ENCODE results near the gene FAM193B. TPM values are rescaled to one million over a fixed set of nuclear protein-coding genes. Genes with fewer than 3 reads are reported as not detected.

Gene FAM193B
- polyA plus RNA-seq, 1 of the 3 experiments (the other 2 are of a cell fraction) = 48.1 TPM

DNA sequence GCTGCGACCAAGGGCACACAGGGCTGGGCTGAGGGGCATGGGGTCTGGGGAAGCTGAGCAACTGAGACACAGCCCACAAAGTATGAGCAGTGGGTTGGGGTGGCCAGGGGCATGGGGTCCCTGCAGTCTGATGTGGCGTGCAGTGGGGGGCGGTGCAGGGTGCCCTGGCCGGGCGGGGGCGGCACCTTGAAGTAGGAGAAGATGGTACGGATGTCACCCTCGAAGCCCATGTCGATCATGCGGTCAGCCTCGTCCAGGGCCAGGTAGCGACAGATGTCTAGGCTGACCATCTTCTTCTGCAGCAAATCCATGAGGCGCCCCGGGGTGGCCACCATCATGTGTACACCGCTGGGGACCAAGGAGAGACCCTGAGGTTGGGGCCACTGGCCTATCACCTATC is 40.9 kb downstream of the FAM193B start:
- H3K4me1 ChIP-seq (ENCODE audit: control insufficient read depth in 1 of 2, insufficient read depth in 2 of 2, low read depth in 1 of 2, low read length in 1 of 2) = peaks cover 6 to 10% of the 10 kb centered on the region in 2 experiments; a peak in 2 of 4 replicates
- 92% methylated on average over 9 of the region's 15 CpGs for WGBS (ENCODE audit: low lambda C conversion rate)
- peaks cover 3% of the 10 kb centered on the region for H3F3A ChIP-seq (replicated peaks; ENCODE audit: insufficient read depth)
- H3K9me2 ChIP-seq = no peaks in the 10 kb centered on the region
- no peak overlapping the region for H3K4me2 ChIP-seq
- H2AFZ ChIP-seq (ENCODE audit: low read depth) = no peak overlapping the region
- peaks cover 20 to 55% of the 10 kb centered on the region in 2 experiments for H3K36me3 ChIP-seq (replicated peaks in 1 of 2; ENCODE audit: control insufficient read depth in 1 of 2, insufficient read depth in 2 of 2, low read length in 1 of 2)
- H3K27ac ChIP-seq (ENCODE audit: low read depth in 2 of 2, low read length in 1 of 2) = no peak overlapping the region
- ChIA-PET POLR2A (no interaction called here), CTCF (interaction anchor here (8.8 kb wide), 1 partner anchor 12 kb away, joined by 80 read pairs; no protein-coding TSS in a partner anchor)
- H4K20me1 ChIP-seq (ENCODE audit: insufficient read depth) = no peaks in the 10 kb centered on the region
- H3K79me2 ChIP-seq (ENCODE audit: insufficient read depth) = peaks cover 25% of the 10 kb centered on the region
- no peaks in the 10 kb centered on the region for H3K9me3 ChIP-seq
- DNase-seq = no peak
- TF ChIP-seq RCOR1 (IDR thresholded peaks at IDR 0.05; ENCODE audit: low read length) (no peak), EZH2phosphoT487 (IDR thresholded peaks at IDR 0.05; ENCODE audit: borderline replicate concordance, low read depth) (no peak), TCF12 (IDR thresholded peaks at IDR 0.05) (no peak), GABPA (IDR thresholded peaks at IDR 0.05; ENCODE audit: low read depth) (no peak), YY1 (IDR thresholded peaks at IDR 0.05; ENCODE audit: low read depth) (no peak), JUND (IDR thresholded peaks at IDR 0.05) (no peak)
- no peak overlapping the region for H3K4me3 ChIP-seq (ENCODE audit: low read depth in 2 of 2, low read length in 1 of 2)
- no peak overlapping the region for H3K9ac ChIP-seq
- H3K27me3 ChIP-seq (ENCODE audit: insufficient read depth) = no peaks in the 10 kb centered on the region

GRCh38 chr5:177512736-177513380 is 41.5 kb downstream of the FAM193B start:
- Histone ChIP-seq H3K79me2 (ENCODE audit: insufficient read depth) (peaks cover 25% of the 10 kb centered on the region), H4K20me1 (ENCODE audit: insufficient read depth) (no peaks in the 10 kb centered on the region), H3K4me1 (ENCODE audit: control insufficient read depth in 1 of 2, insufficient read depth in 2 of 2, low read depth in 1 of 2, low read length in 1 of 2) (peaks cover 6 to 10% of the 10 kb centered on the region in 2 experiments; a peak in 2 of 4 replicates), H3K9me2 (no peaks in the 10 kb centered on the region), H3K36me3 (replicated peaks in 1 of 2; ENCODE audit: control insufficient read depth in 1 of 2, insufficient read depth in 2 of 2, low read length in 1 of 2) (peaks cover 20 to 55% of the 10 kb centered on the region in 2 experiments), H3K4me3 (ENCODE audit: low read depth in 2 of 2, low read length in 1 of 2) (no peak overlapping the region), H3K9ac (no peak overlapping the region), H3K4me2 (no peak overlapping the region), H3K9me3 (no peaks in the 10 kb centered on the region), H2AFZ (ENCODE audit: low read depth) (no peak overlapping the region), H3F3A (replicated peaks; ENCODE audit: insufficient read depth) (peaks cover 3% of the 10 kb centered on the region), H3K27ac (ENCODE audit: low read depth in 2 of 2, low read length in 1 of 2) (no peak overlapping the region), H3K27me3 (ENCODE audit: insufficient read depth) (no peaks in the 10 kb centered on the region)
- no peak for DNase-seq
- ChIA-PET POLR2A (no interaction called here), CTCF (interaction anchor here (8.8 kb wide), 1 partner anchor 12 kb away, joined by 80 read pairs; no protein-coding TSS in a partner anchor)
- TF ChIP-seq MEF2A (IDR thresholded peaks at IDR 0.05; ENCODE audit: borderline replicate concordance, low read depth) (no peak), FOSL2 (IDR thresholded peaks at IDR 0.05; ENCODE audit: borderline replicate concordance, low read depth) (no peak), TCF12 (IDR thresholded peaks at IDR 0.05) (no peak), GATA2 (CRISPR knock-in tag; IDR thresholded peaks at IDR 0.05) (no peak), FOXM1 (IDR thresholded peaks at IDR 0.05; ENCODE audit: low read depth) (no peak)
- TF ChIP-seq, protein P1, sequence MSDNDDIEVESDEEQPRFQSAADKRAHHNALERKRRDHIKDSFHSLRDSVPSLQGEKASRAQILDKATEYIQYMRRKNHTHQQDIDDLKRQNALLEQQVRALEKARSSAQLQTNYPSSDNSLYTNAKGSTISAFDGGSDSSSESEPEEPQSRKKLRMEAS (IDR thresholded peaks at IDR 0.05; ENCODE audit: low read depth) = no peak
- TF ChIP-seq, protein P2, sequence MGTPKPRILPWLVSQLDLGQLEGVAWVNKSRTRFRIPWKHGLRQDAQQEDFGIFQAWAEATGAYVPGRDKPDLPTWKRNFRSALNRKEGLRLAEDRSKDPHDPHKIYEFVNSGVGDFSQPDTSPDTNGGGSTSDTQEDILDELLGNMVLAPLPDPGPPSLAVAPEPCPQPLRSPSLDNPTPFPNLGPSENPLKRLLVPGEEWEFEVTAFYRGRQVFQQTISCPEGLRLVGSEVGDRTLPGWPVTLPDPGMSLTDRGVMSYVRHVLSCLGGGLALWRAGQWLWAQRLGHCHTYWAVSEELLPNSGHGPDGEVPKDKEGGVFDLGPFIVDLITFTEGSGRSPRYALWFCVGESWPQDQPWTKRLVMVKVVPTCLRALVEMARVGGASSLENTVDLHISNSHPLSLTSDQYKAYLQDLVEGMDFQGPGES (IDR thresholded peaks at IDR 0.05; ENCODE audit: low read depth, low read length) = no peak
- 97% methylated on average over 8 of the region's 16 CpGs for WGBS (ENCODE audit: low lambda C conversion rate)
